ENCODE data around the gene TPT1. TPM values are rescaled to one million over a fixed set of nuclear protein-coding genes. Genes with fewer than 3 reads are reported as not detected.

Gene TPT1
- total and polyA plus RNA-seq, 2 of the 13 experiments (the other 11 are each of a cell fraction or from before 2014, with no cell fraction given): 2,953 to 3,594 TPM

DNA sequence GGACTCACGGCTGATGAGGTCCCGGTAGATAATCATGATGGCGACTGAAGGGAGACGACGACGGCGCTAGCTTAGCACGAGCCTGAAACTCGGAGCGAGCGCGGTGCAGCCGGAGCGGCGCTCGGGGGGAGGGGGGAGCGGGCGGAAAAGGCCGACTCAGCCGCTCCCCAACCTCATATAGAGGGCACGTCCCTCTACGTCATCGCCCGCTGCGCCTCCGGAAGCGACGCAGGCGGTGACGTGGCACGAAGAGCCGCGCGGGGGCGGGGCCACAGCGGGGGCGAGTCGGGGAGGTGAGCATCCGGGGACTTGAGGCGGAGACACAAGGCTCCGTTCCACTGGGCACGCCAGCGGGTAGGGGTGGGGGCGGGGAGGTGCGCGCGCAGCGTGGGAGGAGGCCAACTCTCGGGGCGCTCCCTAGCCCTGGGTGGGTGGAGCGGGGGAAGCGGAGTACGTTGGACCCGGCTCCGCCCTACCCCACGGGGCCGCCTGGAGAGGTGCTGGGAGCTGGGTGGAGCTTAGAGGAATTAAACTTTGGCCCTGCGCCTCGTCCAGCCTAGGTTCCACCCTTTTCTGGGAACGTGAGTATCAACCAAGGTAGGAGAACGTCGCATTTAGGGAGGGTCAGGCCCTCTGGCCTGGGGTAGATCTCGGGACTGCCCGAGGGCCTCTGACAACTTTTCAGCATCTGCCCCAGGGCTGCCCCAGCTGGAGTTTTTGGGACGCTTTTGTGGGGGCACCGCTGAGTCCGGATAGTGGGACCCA lies at the start of gene TPT1 (continued):
- TF ChIP-seq, protein P1, sequence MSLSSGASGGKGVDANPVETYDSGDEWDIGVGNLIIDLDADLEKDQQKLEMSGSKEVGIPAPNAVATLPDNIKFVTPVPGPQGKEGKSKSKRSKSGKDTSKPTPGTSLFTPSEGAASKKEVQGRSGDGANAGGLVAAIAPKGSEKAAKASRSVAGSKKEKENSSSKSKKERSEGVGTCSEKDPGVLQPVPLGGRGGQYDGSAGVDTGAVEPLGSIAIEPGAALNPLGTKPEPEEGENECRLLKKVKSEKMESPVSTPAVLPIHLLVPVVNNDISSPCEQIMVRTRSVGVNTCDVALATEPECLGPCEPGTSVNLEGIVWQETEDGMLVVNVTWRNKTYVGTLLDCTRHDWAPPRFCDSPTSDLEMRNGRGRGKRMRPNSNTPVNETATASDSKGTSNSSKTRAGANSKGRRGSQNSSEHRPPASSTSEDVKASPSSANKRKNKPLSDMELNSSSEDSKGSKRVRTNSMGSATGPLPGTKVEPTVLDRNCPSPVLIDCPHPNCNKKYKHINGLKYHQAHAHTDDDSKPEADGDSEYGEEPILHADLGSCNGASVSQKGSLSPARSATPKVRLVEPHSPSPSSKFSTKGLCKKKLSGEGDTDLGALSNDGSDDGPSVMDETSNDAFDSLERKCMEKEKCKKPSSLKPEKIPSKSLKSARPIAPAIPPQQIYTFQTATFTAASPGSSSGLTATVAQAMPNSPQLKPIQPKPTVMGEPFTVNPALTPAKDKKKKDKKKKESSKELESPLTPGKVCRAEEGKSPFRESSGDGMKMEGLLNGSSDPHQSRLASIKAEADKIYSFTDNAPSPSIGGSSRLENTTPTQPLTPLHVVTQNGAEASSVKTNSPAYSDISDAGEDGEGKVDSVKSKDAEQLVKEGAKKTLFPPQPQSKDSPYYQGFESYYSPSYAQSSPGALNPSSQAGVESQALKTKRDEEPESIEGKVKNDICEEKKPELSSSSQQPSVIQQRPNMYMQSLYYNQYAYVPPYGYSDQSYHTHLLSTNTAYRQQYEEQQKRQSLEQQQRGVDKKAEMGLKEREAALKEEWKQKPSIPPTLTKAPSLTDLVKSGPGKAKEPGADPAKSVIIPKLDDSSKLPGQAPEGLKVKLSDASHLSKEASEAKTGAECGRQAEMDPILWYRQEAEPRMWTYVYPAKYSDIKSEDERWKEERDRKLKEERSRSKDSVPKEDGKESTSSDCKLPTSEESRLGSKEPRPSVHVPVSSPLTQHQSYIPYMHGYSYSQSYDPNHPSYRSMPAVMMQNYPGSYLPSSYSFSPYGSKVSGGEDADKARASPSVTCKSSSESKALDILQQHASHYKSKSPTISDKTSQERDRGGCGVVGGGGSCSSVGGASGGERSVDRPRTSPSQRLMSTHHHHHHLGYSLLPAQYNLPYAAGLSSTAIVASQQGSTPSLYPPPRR (CRISPR knock-in tag; IDR thresholded peaks at IDR 0.05; ENCODE audit: borderline replicate concordance): peak; percentile 34; the same call in 1 of the 2 replicates
- TF ChIP-seq, protein P2, sequence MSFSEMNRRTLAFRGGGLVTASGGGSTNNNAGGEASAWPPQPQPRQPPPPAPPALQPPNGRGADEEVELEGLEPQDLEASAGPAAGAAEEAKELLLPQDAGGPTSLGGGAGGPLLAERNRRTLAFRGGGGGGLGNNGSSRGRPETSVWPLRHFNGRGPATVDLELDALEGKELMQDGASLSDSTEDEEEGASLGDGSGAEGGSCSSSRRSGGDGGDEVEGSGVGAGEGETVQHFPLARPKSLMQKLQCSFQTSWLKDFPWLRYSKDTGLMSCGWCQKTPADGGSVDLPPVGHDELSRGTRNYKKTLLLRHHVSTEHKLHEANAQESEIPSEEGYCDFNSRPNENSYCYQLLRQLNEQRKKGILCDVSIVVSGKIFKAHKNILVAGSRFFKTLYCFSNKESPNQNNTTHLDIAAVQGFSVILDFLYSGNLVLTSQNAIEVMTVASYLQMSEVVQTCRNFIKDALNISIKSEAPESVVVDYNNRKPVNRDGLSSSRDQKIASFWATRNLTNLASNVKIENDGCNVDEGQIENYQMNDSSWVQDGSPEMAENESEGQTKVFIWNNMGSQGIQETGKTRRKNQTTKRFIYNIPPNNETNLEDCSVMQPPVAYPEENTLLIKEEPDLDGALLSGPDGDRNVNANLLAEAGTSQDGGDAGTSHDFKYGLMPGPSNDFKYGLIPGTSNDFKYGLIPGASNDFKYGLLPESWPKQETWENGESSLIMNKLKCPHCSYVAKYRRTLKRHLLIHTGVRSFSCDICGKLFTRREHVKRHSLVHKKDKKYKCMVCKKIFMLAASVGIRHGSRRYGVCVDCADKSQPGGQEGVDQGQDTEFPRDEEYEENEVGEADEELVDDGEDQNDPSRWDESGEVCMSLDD (CRISPR knock-in tag; IDR thresholded peaks at IDR 0.05; ENCODE audit: borderline replicate concordance): no peak; the same call in 1 of the 2 replicates
- TF ChIP-seq ZFY (CRISPR knock-in tag; IDR thresholded peaks at IDR 0.05) (peak; percentile 88), MAZ (IDR thresholded peaks at IDR 0.05; ENCODE audit: borderline replicate concordance, low read depth, low read length) (peak; percentile 98), MAZ (CRISPR knock-in tag; IDR thresholded peaks at IDR 0.05; ENCODE audit: low read depth) (peak; percentile 92), MATR3 (CRISPR knock-in tag; IDR thresholded peaks at IDR 0.05) (no peak), ZFP36L2 (CRISPR knock-in tag; IDR thresholded peaks at IDR 0.05) (no peak), MXI1 (IDR thresholded peaks at IDR 0.05; ENCODE audit: borderline replicate concordance, low read depth, low read length) (peak; percentile 64; the same call in 1 of the 3 replicates), ZNF317 (CRISPR knock-in tag; IDR thresholded peaks at IDR 0.05) (peak; percentile 16; the same call in 1 of the 2 replicates), SIN3B (IDR thresholded peaks at IDR 0.05; ENCODE audit: low read length) (no peak), ZFX (CRISPR knock-in tag; IDR thresholded peaks at IDR 0.05; ENCODE audit: low read depth) (peak; percentile 85), ZNF235 (CRISPR knock-in tag; IDR thresholded peaks at IDR 0.05; ENCODE audit: borderline replicate concordance) (no peak), HNRNPLL (IDR thresholded peaks at IDR 0.05; ENCODE audit: low read depth, low read length, poor library complexity, severe bottlenecking) (peak; percentile 62), KLF12 (CRISPR knock-in tag; IDR thresholded peaks at IDR 0.05; ENCODE audit: borderline replicate concordance) (peak; percentile 90; the same call in 1 of the 2 replicates)
- TF ChIP-seq, protein P3, sequence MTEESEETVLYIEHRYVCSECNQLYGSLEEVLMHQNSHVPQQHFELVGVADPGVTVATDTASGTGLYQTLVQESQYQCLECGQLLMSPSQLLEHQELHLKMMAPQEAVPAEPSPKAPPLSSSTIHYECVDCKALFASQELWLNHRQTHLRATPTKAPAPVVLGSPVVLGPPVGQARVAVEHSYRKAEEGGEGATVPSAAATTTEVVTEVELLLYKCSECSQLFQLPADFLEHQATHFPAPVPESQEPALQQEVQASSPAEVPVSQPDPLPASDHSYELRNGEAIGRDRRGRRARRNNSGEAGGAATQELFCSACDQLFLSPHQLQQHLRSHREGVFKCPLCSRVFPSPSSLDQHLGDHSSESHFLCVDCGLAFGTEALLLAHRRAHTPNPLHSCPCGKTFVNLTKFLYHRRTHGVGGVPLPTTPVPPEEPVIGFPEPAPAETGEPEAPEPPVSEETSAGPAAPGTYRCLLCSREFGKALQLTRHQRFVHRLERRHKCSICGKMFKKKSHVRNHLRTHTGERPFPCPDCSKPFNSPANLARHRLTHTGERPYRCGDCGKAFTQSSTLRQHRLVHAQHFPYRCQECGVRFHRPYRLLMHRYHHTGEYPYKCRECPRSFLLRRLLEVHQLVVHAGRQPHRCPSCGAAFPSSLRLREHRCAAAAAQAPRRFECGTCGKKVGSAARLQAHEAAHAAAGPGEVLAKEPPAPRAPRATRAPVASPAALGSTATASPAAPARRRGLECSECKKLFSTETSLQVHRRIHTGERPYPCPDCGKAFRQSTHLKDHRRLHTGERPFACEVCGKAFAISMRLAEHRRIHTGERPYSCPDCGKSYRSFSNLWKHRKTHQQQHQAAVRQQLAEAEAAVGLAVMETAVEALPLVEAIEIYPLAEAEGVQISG (CRISPR knock-in tag; IDR thresholded peaks at IDR 0.05): peak; percentile 40; the same call in 1 of the 2 replicates

Measured in HepG2 (cell line).